NCI-H1092 (cell line): Measurements from ENCODE around the gene SIGLEC10.

Experiments used
- DNase-seq: peaks from one replicate; lab custom pipeline; 2025; lab: John Stamatoyannopoulos, UW

SIGLEC10 gene

GRCh38 chr19:51365965-51366388 is 51.5 kb downstream of the SIGLEC10 start, which contains the start of gene ETFB:
Gene ETFB, minus strand, starts transcription at chr19:51366388. Its CDS starts 62 bp downstream, at chr19:51366326.
- no peak for DNase-seq

- no peak for DNase-seq
These were observed 52.1 kb downstream of the SIGLEC10 start for GRCh38 chr19:51365211-51365964.

GRCh38 chr19:51364200-51365106 is 53.0 kb downstream of the SIGLEC10 start:
- DNase-seq, result no peak

GRCh38 chr19:51361239-51361638 is 56.2 kb downstream of the SIGLEC10 start:
- DNase-seq, result no peak
